ENCODE measurements around the gene RASSF10.

DNA sequence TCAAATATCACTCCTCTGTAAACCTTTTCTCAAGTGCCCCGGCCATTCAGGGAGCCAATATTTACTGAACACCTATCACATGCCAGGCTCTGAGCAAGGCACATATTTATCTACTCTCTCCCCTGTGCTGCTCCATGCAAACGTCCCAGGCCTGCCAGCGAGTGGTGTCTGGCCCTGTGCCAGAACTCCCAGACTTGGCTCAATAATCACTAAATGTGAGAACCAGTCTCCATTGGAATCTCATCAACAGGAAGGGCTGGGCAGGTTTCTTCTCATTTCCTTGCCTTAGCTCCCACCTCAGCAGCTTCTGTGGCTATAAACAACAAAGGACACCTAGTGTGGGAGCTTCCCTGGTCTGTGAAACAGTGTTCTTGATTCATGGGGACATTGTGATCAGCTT lies 21.7 kb downstream of the RASSF10 start:
- TF ChIP-seq, protein P1, sequence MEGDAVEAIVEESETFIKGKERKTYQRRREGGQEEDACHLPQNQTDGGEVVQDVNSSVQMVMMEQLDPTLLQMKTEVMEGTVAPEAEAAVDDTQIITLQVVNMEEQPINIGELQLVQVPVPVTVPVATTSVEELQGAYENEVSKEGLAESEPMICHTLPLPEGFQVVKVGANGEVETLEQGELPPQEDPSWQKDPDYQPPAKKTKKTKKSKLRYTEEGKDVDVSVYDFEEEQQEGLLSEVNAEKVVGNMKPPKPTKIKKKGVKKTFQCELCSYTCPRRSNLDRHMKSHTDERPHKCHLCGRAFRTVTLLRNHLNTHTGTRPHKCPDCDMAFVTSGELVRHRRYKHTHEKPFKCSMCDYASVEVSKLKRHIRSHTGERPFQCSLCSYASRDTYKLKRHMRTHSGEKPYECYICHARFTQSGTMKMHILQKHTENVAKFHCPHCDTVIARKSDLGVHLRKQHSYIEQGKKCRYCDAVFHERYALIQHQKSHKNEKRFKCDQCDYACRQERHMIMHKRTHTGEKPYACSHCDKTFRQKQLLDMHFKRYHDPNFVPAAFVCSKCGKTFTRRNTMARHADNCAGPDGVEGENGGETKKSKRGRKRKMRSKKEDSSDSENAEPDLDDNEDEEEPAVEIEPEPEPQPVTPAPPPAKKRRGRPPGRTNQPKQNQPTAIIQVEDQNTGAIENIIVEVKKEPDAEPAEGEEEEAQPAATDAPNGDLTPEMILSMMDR (optimal IDR thresholded peaks at IDR 0.05 in 1 of 3, IDR thresholded peaks at IDR 0.05 in 1 of 3, conservative IDR thresholded peaks at IDR 0.05 in 1 of 3; ENCODE audit: extremely low read depth in 1 of 3, insufficient read depth in 2 of 3, low read length in 3 of 3), result no peak
- TF ChIP-seq EZH2 (IDR thresholded peaks at IDR 0.05; ENCODE audit: low read length), result no peak

Data from keratinocyte (primary cell).